H1 (cell line): ENCODE data around the gene PPFIA4. TPM values are rescaled to one million over a fixed set of nuclear protein-coding genes. Genes with fewer than 3 reads are reported as not detected.

ENCODE experiments used
- CTCF ChIA-PET: fragments of 300-600 bp; sonication (Branson Sonifier 250); formaldehyde crosslinking; loops from one replicate; lab custom pipeline; 2021; ENCODE audit not compliant: partially characterized antibody; lab: Charles Lee
- POLR2A ChIA-PET: fragments of 300-600 bp; sonication (Branson Sonifier 250); formaldehyde crosslinking; loops from one replicate; lab custom pipeline; 2021; ENCODE audit warnings: inconsistent platforms; ENCODE audit not compliant: partially characterized antibody; lab: Charles Lee
- DNase-seq, 2 experiments: peaks; one replicate each; pipeline versions ENCODE4 v3.0.0 to v3.0.0-alpha.2; 2010 to 2022; ENCODE audit warnings: low spot score in 2 of 2, low read depth in 1 of 2, mixed read lengths in 1 of 2
- FAIRE-seq: peaks from 2 replicates; lab custom pipeline; 2011; peaks lifted over from hg19 to GRCh38; lab: Jason Lieb, UNC
- H2AFZ ChIP-seq: 2 replicates; pipeline ENCODE4 v1.8.1; 2012; ENCODE audit warnings: low read length, inconsistent platforms
- H2AK5ac ChIP-seq: 2 replicates; pipeline ENCODE4 v1.6.1; 2013; ENCODE audit warnings: low read depth, low read length
- H2BK120ac ChIP-seq: replicated peaks from 2 replicates; pipeline ENCODE3; 2013; ENCODE audit warnings: low read depth, low read length, inconsistent platforms
- H2BK12ac ChIP-seq: 2 replicates; pipeline ENCODE4 v1.6.1; 2013; ENCODE audit warnings: low read depth, low read length
- H2BK15ac ChIP-seq: 2 replicates; pipeline ENCODE4 v1.6.1; 2013; ENCODE audit warnings: low read length
- H2BK20ac ChIP-seq: 2 replicates; pipeline ENCODE4 v1.6.1; 2013; ENCODE audit warnings: low read length
- H2BK5ac ChIP-seq: 2 replicates; pipeline ENCODE4 v1.6.1; 2013; ENCODE audit warnings: low read depth, low read length
- H3K14ac ChIP-seq: 2 replicates; pipeline ENCODE4 v1.6.1; 2013; ENCODE audit warnings: inconsistent platforms; ENCODE audit not compliant: insufficient read length
- H3K18ac ChIP-seq: 2 replicates; pipeline ENCODE4 v1.6.1; 2013; ENCODE audit warnings: low read length; ENCODE audit errors: extremely low read depth
- H3K23ac ChIP-seq: 2 replicates; pipeline ENCODE4 v1.6.1; 2013; ENCODE audit warnings: inconsistent platforms; ENCODE audit not compliant: insufficient read length
- H3K23me2 ChIP-seq: 2 replicates; pipeline ENCODE4 v1.6.1; 2013; ENCODE audit warnings: low read depth, low read length
- H3K27ac ChIP-seq: 2 replicates; pipeline ENCODE4 v1.6.1; 2011; ENCODE audit warnings: low read depth, low read length, inconsistent platforms
- H3K27me3 ChIP-seq, 4 experiments: replicated peaks in 1 of 4; 1 replicate in 1 of 4; 2 replicates in 3 of 4; pipeline versions ENCODE4 v1.6.1 to v1.8.1; 2011 to 2013; ENCODE audit warnings: low read length in 3 of 4, mild to moderate bottlenecking in 3 of 4, inconsistent platforms in 2 of 4, mixed read lengths in 2 of 4, moderate library complexity in 1 of 4; ENCODE audit not compliant: control insufficient read depth in 3 of 4, insufficient read depth in 3 of 4; ENCODE audit errors: extremely low read depth in 1 of 4
- H3K36me3 ChIP-seq, 4 experiments: 2 replicates each; pipeline versions ENCODE4 v1.6.1 to v1.8.1; 2011 to 2013; ENCODE audit warnings: mild to moderate bottlenecking in 4 of 4, low read length in 3 of 4, moderate library complexity in 2 of 4, control low read depth in 1 of 4, inconsistent platforms in 1 of 4; ENCODE audit not compliant: insufficient read depth in 4 of 4, control insufficient read depth in 2 of 4
- H3K4ac ChIP-seq: replicated peaks from 2 replicates; pipeline ENCODE3; 2013; ENCODE audit warnings: low read length, low read depth, mixed read lengths, inconsistent platforms; ENCODE audit not compliant: insufficient read length
- H3K4me1 ChIP-seq, 4 experiments: replicated peaks in 1 of 4; 1 replicate in 1 of 4; 2 replicates in 3 of 4; pipeline versions ENCODE4 v1.6.1 to v1.8.1; 2011 to 2013; ENCODE audit warnings: low read length in 3 of 4, inconsistent platforms in 2 of 4, mixed read lengths in 1 of 4; ENCODE audit not compliant: insufficient read depth in 4 of 4, control insufficient read depth in 3 of 4
- H3K4me2 ChIP-seq, 2 experiments: 2 replicates each; pipeline versions ENCODE4 v1.6.1 to v1.8.1; 2011 to 2013; ENCODE audit warnings: low read depth in 2 of 2, low read length in 2 of 2, control low read depth in 1 of 2, inconsistent platforms in 1 of 2, mild to moderate bottlenecking in 1 of 2; ENCODE audit not compliant: insufficient read depth in 1 of 2
- H3K4me3 ChIP-seq, 4 experiments: fragments of 200-600, 300-600 bp in 1 of 4; sonication (generic), shearing (Covaris generic), sonication (Bioruptor Twin) in 1 of 4; 2 replicates each; pipeline versions ENCODE4 v1.5.1 to v1.8.1; 2011 to 2016; ENCODE audit warnings: low read length in 4 of 4, low read depth in 3 of 4, control low read depth in 2 of 4, inconsistent platforms in 2 of 4, mild to moderate bottlenecking in 2 of 4, mixed read lengths in 1 of 4, moderate library complexity in 1 of 4; ENCODE audit not compliant: insufficient read depth in 2 of 4; ENCODE audit errors: extremely low read depth in 1 of 4
- H3K56ac ChIP-seq: replicated peaks from 2 replicates; pipeline ENCODE3; 2013; ENCODE audit warnings: low read depth, mild to moderate bottlenecking, mixed read lengths, low read length, inconsistent platforms; ENCODE audit not compliant: insufficient read length
- H3K79me1 ChIP-seq: 2 replicates; pipeline ENCODE4 v1.6.1; 2013; ENCODE audit warnings: low read depth, low read length, control low read depth
- H3K79me2 ChIP-seq, 2 experiments: 2 replicates each; pipeline versions ENCODE4 v1.6.1 to v1.8.1; 2012 to 2013; ENCODE audit warnings: low read length in 2 of 2, mild to moderate bottlenecking in 2 of 2, inconsistent platforms in 1 of 2; ENCODE audit not compliant: insufficient read depth in 2 of 2, control insufficient read depth in 1 of 2
- H3K9ac ChIP-seq, 4 experiments: replicated peaks in 1 of 4; 1 replicate in 1 of 4; 2 replicates in 3 of 4; pipeline versions ENCODE4 v1.6.1 to v1.8.1; 2011 to 2013; ENCODE audit warnings: low read depth in 3 of 4, low read length in 3 of 4, control low read depth in 2 of 4, mild to moderate bottlenecking in 2 of 4, moderate library complexity in 2 of 4, inconsistent platforms in 1 of 4; ENCODE audit errors: extremely low read depth in 1 of 4
- H3K9me3 ChIP-seq, 2 experiments: 2 replicates each; pipeline versions ENCODE4 v1.6.1 to v1.8.1; 2012 to 2013; ENCODE audit warnings: mild to moderate bottlenecking in 2 of 2, moderate library complexity in 2 of 2, control low read depth in 1 of 2, inconsistent platforms in 1 of 2, low read depth in 1 of 2, low read length in 1 of 2, mixed read lengths in 1 of 2; ENCODE audit not compliant: insufficient read depth in 2 of 2
- H4K20me1 ChIP-seq, 2 experiments: replicated peaks in 1 of 2; 2 replicates each; pipeline versions ENCODE3 to v1.8.1; 2011 to 2013; ENCODE audit warnings: inconsistent platforms in 2 of 2, low read length in 2 of 2, mild to moderate bottlenecking in 1 of 2; ENCODE audit not compliant: insufficient read depth in 2 of 2, control insufficient read depth in 1 of 2
- H4K5ac ChIP-seq: 2 replicates; pipeline ENCODE4 v1.6.1; 2013; ENCODE audit warnings: low read length, low read depth, mixed read lengths, inconsistent platforms; ENCODE audit not compliant: insufficient read length
- H4K8ac ChIP-seq: 2 replicates; pipeline ENCODE4 v1.8.0; 2013; ENCODE audit warnings: mild to moderate bottlenecking, moderate library complexity, low read length, inconsistent platforms; ENCODE audit not compliant: insufficient read depth; ENCODE audit errors: extremely low read depth
- H4K91ac ChIP-seq: replicated peaks from 2 replicates; pipeline ENCODE3; 2013; ENCODE audit warnings: low read length, mixed read lengths, inconsistent platforms; ENCODE audit not compliant: insufficient read length
- KDM4A ChIP-seq: IDR thresholded peaks from one replicate; pipeline ENCODE4 v1.7.1; 2012; ENCODE audit warnings: low read depth, mild to moderate bottlenecking, moderate library complexity, low read length, inconsistent platforms; ENCODE audit not compliant: severe bottlenecking
- RXRA ChIP-seq: IDR thresholded peaks from 2 replicates; pipeline ENCODE4 v1.6.1; 2011; ENCODE audit warnings: low read depth, mild to moderate bottlenecking, low read length, moderate library complexity; ENCODE audit not compliant: insufficient read depth
- WGBS, 2 experiments: shearing (Covaris generic) in 1 of 2; methylation state at CpG; one replicate each; pipeline versions ENCODE4 v1.1.6 to v1.1.7; 2013 to 2015; ENCODE audit warnings: low lambda C conversion rate in 2 of 2, mixed read lengths in 2 of 2, inconsistent platforms in 1 of 2, low coverage in 1 of 2, missing lambda C conversion rate in 1 of 2; ENCODE audit not compliant: insufficient replicate concordance in 2 of 2, insufficient coverage in 1 of 2, insufficient read length in 1 of 2; ENCODE audit errors: extremely low coverage in 1 of 2, missing lambda C conversion rate in 1 of 2; 5-methylcytosine and 5-hydroxymethylcytosine counted together
- polyA plus RNA-seq, 7 experiments: library from polyadenylated mRNA; depleted of rRNA in 3 of 7; stranded (reverse) in 5 of 7; unstranded in 2 of 7; fragments of >200 nt in 5 of 7; fragments of 200-250 nt in 2 of 7; gene quantifications; 1 replicate in 5 of 7; 2 replicates in 1 of 7; 4 replicates in 1 of 7; pipeline versions ENCODE4 v1.2.1 to v1.2.3, GENCODE V29; 2011 to 2013; ENCODE audit warnings: missing spikeins in 2 of 7, mixed read lengths in 2 of 7
- total RNA-seq: library from RNA; stranded (reverse); fragmentation: NEBNext Ultra II Directional; extraction: Animal tissue kit (Norgen Biotek cat#: 25700); gene quantifications from 2 replicates; pipeline ENCODE4 v1.2.1, GENCODE V29; 2021

Gene PPFIA4
- total and polyA plus RNA-seq, 2 of the 8 experiments (the other 6 are each of a cell fraction or from before 2014, with no cell fraction given), result 9.0 to 9.9 TPM

GRCh38 chr1:203036135-203036534 lies 9.8 kb downstream of the PPFIA4 start:
- Histone ChIP-seq H3K36me3 (no peaks in the 10 kb centered on the region), H3K79me2 (no peaks in the 10 kb centered on the region), H3K79me1 (peaks cover under 1% of the 10 kb centered on the region; the same call in 1 of the 2 replicates), H3K4me2 (no peak overlapping the region), H4K8ac (no peak overlapping the region), H3K23me2 (no peaks in the 10 kb centered on the region), H2BK120ac (no peak overlapping the region), H3K9me3 (no peaks in the 10 kb centered on the region), H4K20me1 (no peaks in the 10 kb centered on the region), H2BK5ac (no peak overlapping the region), H2BK12ac (no peak overlapping the region), H3K4ac (no peak overlapping the region), H2AFZ (no peak overlapping the region), H3K9ac (no peak overlapping the region), H3K14ac (no peak overlapping the region), H2BK20ac (no peak overlapping the region), H3K23ac (no peak overlapping the region), H3K27me3 (no peaks in the 10 kb centered on the region), H3K4me1 (peaks cover 2 to 15% (median 5%) of the 10 kb centered on the region in 4 experiments), H3K56ac (no peak overlapping the region), H2AK5ac (no peak overlapping the region), H4K91ac (no peak overlapping the region), H4K5ac (no peak overlapping the region), H3K27ac (no peak overlapping the region), H2BK15ac (no peak overlapping the region), H3K18ac (no peak overlapping the region), H3K4me3 (no peak overlapping the region)
- no peak for DNase-seq
- ChIA-PET CTCF (interaction anchor here (0.6 to 49.7 kb wide), 16 partner anchors 10 to 310 kb away, joined by 3 to 1089 read pairs (median 4); partner anchors contain the start of genes ADORA1 and PPFIA4), POLR2A (interaction anchor here (1.3 to 2.1 kb wide), 4 partner anchors 9 to 29 kb away, joined by 3 to 8 read pairs (median 6); partner anchors contain the start of genes PPFIA4 and TMEM183A)
- no peak for FAIRE-seq
- WGBS, 2 experiments, result 83% methylated on average over 4 of the region's 4 CpGs; no CpG with 5 or more reads in 1 of the 2 experiments
- TF ChIP-seq KDM4A, result no peak
- no peak for TF ChIP-seq RXRA
